Measurements from ENCODE around the gene ST8SIA6.
A peak's percentile ranks its signal among the peaks of the same experiment; 100 is the strongest.

Gene ST8SIA6

GRCh38 chr10:17383801-17384555, 70.4 kb downstream of the ST8SIA6 start:
- DNase-seq: no peak

GRCh38 chr10:17381502-17382142, 72.8 kb downstream of the ST8SIA6 start:
- no peak for DNase-seq

GRCh38 chr10:17380888-17381287, 73.5 kb downstream of the ST8SIA6 start:
- DNase-seq: no peak

GRCh38 chr10:17380016-17380415, 74.4 kb downstream of the ST8SIA6 start:
- DNase-seq: no peak

- no peak for DNase-seq
These were observed 75.2 kb downstream of the ST8SIA6 start for GRCh38 chr10:17379151-17379690.

- DNase-seq: no peak
These were observed 78.3 kb downstream of the ST8SIA6 start for GRCh38 chr10:17375936-17376584.

GRCh38 chr10:17368708-17369272, 85.6 kb downstream of the ST8SIA6 start:
- DNase-seq: no peak

GRCh38 chr10:17366705-17367104, 87.7 kb downstream of the ST8SIA6 start:
- no peak for DNase-seq

GRCh38 chr10:17365402-17365801, 89.0 kb downstream of the ST8SIA6 start:
- no peak for DNase-seq

- no peak for DNase-seq
These were observed 95.9 kb downstream of the ST8SIA6 start for GRCh38 chr10:17358461-17358860.

GRCh38 chr10:17357781-17358180, 96.6 kb downstream of the ST8SIA6 start:
- DNase-seq: no peak

GRCh38 chr10:17356820-17357219, 97.6 kb downstream of the ST8SIA6 start:
- DNase-seq: no peak

GRCh38 chr10:17354781-17355180, 99.6 kb downstream of the ST8SIA6 start:
- DNase-seq: no peak

- DNase-seq: no peak
These were observed 100.7 kb downstream of the ST8SIA6 start for GRCh38 chr10:17353568-17354300.

GRCh38 chr10:17352583-17352982, 101.8 kb downstream of the ST8SIA6 start:
- no peak for DNase-seq

GRCh38 chr10:17351506-17351905, 102.9 kb downstream of the ST8SIA6 start:
- no peak for DNase-seq

GRCh38 chr10:17349717-17350116, 104.7 kb downstream of the ST8SIA6 start:
- no peak for DNase-seq

- DNase-seq: peak in 1 of 2 experiments; percentile 7
These were observed 105.7 kb downstream of the ST8SIA6 start for GRCh38 chr10:17348501-17349349.

- DNase-seq: no peak
These were observed 106.3 kb downstream of the ST8SIA6 start for GRCh38 chr10:17348011-17348500.

- DNase-seq: no peak
These were observed 110.2 kb downstream of the ST8SIA6 start for GRCh38 chr10:17344206-17344605.

- no peak for DNase-seq
These were observed 111.3 kb downstream of the ST8SIA6 start for GRCh38 chr10:17343118-17343517.
